ENCODE results near the gene PIM3. TPM values are rescaled to one million over a fixed set of nuclear protein-coding genes. Genes with fewer than 3 reads are reported as not detected.

PIM3 gene
- total RNA-seq, 2 experiments from 2014 or later: 224 to 230 TPM

DNA sequence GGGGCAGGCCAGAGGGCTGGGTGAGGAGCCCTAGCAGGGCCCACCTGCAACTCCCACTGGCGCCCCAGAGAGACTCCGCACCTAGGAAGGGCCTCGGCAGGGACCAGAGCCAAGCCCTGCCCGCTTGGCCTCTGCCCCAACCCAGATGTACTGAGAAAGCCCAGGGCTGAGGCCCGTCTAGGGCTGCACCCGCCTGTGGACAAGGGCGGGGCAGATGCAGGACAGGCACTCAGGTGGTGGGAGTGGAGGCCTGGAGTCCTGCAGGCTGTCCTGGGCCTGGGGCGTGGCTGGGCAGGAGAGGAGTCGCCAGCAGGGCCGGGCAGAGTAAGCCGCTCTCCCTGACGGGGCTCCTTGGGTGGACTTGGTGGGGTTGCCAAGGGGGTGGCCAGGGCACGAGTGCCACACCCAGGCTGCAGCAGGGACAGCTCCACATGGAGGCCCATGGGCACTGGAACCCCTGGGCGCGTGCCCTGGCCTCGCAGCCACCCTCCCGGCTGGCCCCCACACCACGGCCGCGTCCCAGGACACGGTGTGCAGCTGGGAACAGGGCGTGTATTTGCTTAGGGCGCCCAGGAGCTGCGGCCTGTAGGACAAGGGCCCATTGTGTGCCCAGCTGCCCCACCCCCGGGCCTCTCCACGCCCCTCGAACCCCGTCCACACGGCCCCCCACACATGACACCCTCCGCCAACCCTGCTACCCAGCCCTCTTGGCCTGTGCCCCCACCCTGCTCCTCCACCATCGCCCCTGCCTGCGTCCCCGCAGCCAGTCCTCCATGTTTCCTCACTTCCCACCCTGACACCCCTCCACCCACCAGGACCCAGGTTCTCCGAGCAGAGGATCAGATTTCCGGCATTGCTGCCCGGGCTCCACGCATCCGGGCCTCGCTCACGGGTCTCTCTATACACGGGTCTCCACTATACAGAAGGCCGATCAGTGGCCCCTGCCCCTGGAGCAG lies 11.3 kb upstream of the PIM3 start:
- no peak overlapping the region for H3K27ac Mint-ChIP-seq
- peaks cover 37% of the 10 kb centered on the region for H3K4me1 ChIP-seq (ENCODE audit: insufficient read depth, low read length)
- CTCF ChIA-PET: no interaction called here

DNA sequence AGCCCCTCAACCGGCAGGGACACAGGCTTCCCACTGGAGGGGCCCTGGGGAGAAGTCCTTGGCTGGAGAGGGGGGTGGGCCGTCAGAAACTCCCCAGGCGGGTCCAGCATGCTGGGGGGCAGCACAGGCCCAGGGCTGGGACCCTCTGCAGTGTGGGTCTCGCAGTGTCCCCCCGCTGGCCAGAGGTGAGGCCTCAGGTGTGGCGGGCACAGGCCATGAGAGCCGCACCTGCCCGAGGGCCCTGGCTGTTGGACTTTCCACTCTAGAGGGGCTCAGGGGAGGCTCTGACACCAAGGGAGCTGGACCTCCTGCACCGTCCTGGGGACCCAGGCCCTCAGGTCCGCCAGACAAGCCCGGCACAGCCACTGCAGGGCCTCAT lies 10.7 kb upstream of the PIM3 start:
- Histone ChIP-seq H3K27me3 (ENCODE audit: control insufficient read depth in 1 of 2, insufficient read depth in 2 of 2, low read length in 2 of 2) (no peaks in the 10 kb centered on the region), H3K4me3 (ENCODE audit: low read length) (no peak overlapping the region), H3K9me3 (ENCODE audit: control insufficient read depth in 1 of 2, insufficient read depth in 1 of 2, low read length in 2 of 2) (peaks cover 0 to 6% of the 10 kb centered on the region in 2 experiments), H3K36me3 (ENCODE audit: insufficient read depth, low read length) (no peaks in the 10 kb centered on the region), H3K27ac (ENCODE audit: low read depth in 1 of 2, low read length in 2 of 2) (no peak overlapping the region), H3K4me1 (ENCODE audit: insufficient read depth, low read length) (peaks cover 32% of the 10 kb centered on the region)
- DNase-seq: no peak
- Mint-ChIP-seq H3K27me3 (no peaks in the 10 kb centered on the region), H3K36me3 (ENCODE audit: low read depth) (no peaks in the 10 kb centered on the region), H3K9me3 (no peaks in the 10 kb centered on the region), H3K4me1 (ENCODE audit: low read depth) (peaks cover 6% of the 10 kb centered on the region), H3K4me3 (no peak overlapping the region), H3K27ac (no peak overlapping the region)
- ChIA-PET CTCF (no interaction called here), POLR2A (no interaction called here)
- intact Hi-C loops (cut with DNase I, micrococcal nuclease): no loop called here
- ATAC-seq (ENCODE audit: poor library complexity): no peak
- TF ChIP-seq, protein P1, sequence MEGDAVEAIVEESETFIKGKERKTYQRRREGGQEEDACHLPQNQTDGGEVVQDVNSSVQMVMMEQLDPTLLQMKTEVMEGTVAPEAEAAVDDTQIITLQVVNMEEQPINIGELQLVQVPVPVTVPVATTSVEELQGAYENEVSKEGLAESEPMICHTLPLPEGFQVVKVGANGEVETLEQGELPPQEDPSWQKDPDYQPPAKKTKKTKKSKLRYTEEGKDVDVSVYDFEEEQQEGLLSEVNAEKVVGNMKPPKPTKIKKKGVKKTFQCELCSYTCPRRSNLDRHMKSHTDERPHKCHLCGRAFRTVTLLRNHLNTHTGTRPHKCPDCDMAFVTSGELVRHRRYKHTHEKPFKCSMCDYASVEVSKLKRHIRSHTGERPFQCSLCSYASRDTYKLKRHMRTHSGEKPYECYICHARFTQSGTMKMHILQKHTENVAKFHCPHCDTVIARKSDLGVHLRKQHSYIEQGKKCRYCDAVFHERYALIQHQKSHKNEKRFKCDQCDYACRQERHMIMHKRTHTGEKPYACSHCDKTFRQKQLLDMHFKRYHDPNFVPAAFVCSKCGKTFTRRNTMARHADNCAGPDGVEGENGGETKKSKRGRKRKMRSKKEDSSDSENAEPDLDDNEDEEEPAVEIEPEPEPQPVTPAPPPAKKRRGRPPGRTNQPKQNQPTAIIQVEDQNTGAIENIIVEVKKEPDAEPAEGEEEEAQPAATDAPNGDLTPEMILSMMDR (IDR thresholded peaks at IDR 0.05): no peak

More for the DNA sequence above, 11.3 kb upstream of the PIM3 start:
- Histone ChIP-seq H3K27me3 (ENCODE audit: control insufficient read depth in 1 of 2, insufficient read depth in 2 of 2, low read length in 2 of 2) (no peaks in the 10 kb centered on the region), H3K27ac (ENCODE audit: low read depth in 1 of 2, low read length in 2 of 2) (no peak overlapping the region), H3K9me3 (ENCODE audit: control insufficient read depth in 1 of 2, insufficient read depth in 1 of 2, low read length in 2 of 2) (peaks cover 0 to 12% of the 10 kb centered on the region in 2 experiments), H3K4me3 (ENCODE audit: low read length) (no peak overlapping the region), H3K36me3 (ENCODE audit: insufficient read depth, low read length) (no peaks in the 10 kb centered on the region)
- peaks cover 6% of the 10 kb centered on the region for H3K4me1 Mint-ChIP-seq (ENCODE audit: low read depth)
- intact Hi-C loops (cut with DNase I, micrococcal nuclease): no loop called here
- TF ChIP-seq, protein P1 (IDR thresholded peaks at IDR 0.05): no peak
- no peaks in the 10 kb centered on the region for H3K27me3 Mint-ChIP-seq
- DNase-seq (no peak), ATAC-seq (ENCODE audit: poor library complexity) (no peak)
- no peaks in the 10 kb centered on the region for H3K36me3 Mint-ChIP-seq (ENCODE audit: low read depth)
- no peaks in the 10 kb centered on the region for H3K9me3 Mint-ChIP-seq
- POLR2A ChIA-PET: no interaction called here
- H3K4me3 Mint-ChIP-seq: no peak overlapping the region

DNA sequence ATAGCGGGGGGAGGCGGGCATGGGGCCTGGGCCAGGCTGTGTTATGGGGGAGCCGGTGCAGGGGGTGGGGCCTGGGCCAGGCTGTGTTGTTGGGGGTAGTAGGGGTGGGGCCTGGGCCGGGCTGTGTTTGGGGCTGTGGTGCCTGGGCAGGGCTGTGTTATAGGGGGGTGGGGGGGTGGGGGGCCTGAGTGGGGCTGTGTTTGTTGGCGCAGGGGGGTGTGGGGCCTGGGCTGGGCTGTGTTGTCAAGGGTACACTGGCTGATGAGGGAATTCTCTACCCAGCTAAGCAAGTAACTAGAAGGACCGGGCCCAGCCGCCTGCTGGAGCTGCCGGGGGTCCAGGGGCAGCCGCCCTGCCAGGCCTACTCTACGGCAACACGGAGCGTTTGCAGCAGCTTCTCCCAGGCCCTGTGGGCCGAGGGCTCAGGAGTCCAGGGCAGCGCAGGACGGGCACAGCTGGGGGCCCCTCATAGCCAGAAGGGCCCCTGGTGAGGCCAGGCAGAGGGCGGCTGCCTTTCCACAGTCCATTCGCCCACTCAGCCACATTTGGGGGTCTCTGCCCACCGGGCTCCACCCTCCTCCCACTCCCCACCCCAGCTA lies 10.1 kb upstream of the PIM3 start:
- TF ChIP-seq, protein P1 (IDR thresholded peaks at IDR 0.05): no peak
- DNase-seq (no peak), ATAC-seq (ENCODE audit: poor library complexity) (no peak)
- Mint-ChIP-seq H3K9me3 (no peaks in the 10 kb centered on the region), H3K27me3 (no peaks in the 10 kb centered on the region), H3K27ac (no peak overlapping the region), H3K36me3 (ENCODE audit: low read depth) (no peaks in the 10 kb centered on the region), H3K4me3 (no peak overlapping the region), H3K4me1 (ENCODE audit: low read depth) (peaks cover 5% of the 10 kb centered on the region)
- H3K9me3 ChIP-seq (ENCODE audit: control insufficient read depth in 1 of 2, insufficient read depth in 1 of 2, low read length in 2 of 2): peaks cover 0 to 1% of the 10 kb centered on the region in 2 experiments
- no peaks in the 10 kb centered on the region for H3K36me3 ChIP-seq (ENCODE audit: insufficient read depth, low read length)
- no peak overlapping the region for H3K27ac ChIP-seq (ENCODE audit: low read depth in 1 of 2, low read length in 2 of 2)
- CTCF ChIA-PET: no interaction called here
- H3K27me3 ChIP-seq (ENCODE audit: control insufficient read depth in 1 of 2, insufficient read depth in 2 of 2, low read length in 2 of 2): no peaks in the 10 kb centered on the region
- no peak overlapping the region for H3K4me3 ChIP-seq (ENCODE audit: low read length)
- intact Hi-C loops (cut with DNase I, micrococcal nuclease): no loop called here
- peaks cover 27% of the 10 kb centered on the region for H3K4me1 ChIP-seq (ENCODE audit: insufficient read depth, low read length)
- POLR2A ChIA-PET: interaction anchor here (1.1 to 1.7 kb wide), 3 partner anchors 11 to 14 kb away, joined by 4 to 24 read pairs (median 17); partner anchors contain the start of gene PIM3
